Loucy (cell line): ENCODE data around the gene ARFRP1.

Experiments used
- EZH2phosphoT487 ChIP-seq: fragments of 200-600 bp; IDR thresholded peaks from 2 replicates; pipeline ENCODE4 v1.6.1; 2018; ENCODE audit warnings: antibody characterized with exemption, mild to moderate bottlenecking, moderate library complexity, borderline replicate concordance
- TF ChIP-seq, protein P1 (sequence below): fragments of 200-600 bp; sonication (generic); conservative IDR thresholded peaks from 2 replicates; pipeline ENCODE4 v1.5.1; 2014; ENCODE audit warnings: mild to moderate bottlenecking, antibody characterized with exemption, low read length

DNA sequence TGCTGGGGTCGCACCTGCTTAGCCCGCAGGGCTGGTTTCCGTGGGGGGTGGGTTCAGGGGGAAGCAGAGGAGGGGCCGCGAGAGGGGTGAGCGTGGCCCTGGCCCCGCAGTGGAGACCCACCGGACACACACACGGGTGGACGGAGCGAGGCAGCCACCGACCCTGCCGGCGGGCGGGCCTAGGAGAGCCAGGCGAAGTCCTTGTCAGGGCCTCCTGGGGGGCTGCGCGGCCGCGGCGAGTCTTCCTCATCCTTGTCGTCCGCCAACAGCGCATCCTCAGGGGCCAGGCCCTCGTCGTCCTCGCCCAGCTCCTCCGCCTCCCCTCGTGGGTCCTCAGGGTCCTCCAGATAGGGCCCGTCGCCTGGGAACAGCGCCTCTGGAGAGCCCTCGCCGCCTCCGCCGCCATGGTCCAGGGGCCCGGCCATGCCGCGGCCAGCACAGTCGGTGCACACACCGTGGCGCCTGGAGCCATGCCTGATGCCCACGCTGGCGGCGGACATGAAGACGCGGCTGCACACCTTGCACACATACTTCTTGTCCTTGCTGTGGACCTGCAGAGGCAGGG is 39.1 kb upstream of the ARFRP1 start:
- TF ChIP-seq, protein P1, sequence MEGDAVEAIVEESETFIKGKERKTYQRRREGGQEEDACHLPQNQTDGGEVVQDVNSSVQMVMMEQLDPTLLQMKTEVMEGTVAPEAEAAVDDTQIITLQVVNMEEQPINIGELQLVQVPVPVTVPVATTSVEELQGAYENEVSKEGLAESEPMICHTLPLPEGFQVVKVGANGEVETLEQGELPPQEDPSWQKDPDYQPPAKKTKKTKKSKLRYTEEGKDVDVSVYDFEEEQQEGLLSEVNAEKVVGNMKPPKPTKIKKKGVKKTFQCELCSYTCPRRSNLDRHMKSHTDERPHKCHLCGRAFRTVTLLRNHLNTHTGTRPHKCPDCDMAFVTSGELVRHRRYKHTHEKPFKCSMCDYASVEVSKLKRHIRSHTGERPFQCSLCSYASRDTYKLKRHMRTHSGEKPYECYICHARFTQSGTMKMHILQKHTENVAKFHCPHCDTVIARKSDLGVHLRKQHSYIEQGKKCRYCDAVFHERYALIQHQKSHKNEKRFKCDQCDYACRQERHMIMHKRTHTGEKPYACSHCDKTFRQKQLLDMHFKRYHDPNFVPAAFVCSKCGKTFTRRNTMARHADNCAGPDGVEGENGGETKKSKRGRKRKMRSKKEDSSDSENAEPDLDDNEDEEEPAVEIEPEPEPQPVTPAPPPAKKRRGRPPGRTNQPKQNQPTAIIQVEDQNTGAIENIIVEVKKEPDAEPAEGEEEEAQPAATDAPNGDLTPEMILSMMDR = no peak
- TF ChIP-seq EZH2phosphoT487 = no peak
